Activated B cell treated with CpG ODN at 0.5 μM for 24 hours (primary cell): ENCODE measurements around the gene S1PR4. TPM values are rescaled to one million over a fixed set of nuclear protein-coding genes. Genes with fewer than 3 reads are reported as not detected.

Experiments used
- ATAC-seq: fragments of 200-7000 bp; cut with Tn5 transposase; one replicate; pipeline ENCODE4 v1.10.0; 2021; ENCODE audit warnings: low read depth, mild to moderate bottlenecking, moderate library complexity
- CTCF ChIA-PET: fragments of 350-600 bp; sonication (Branson Sonifier 250); formaldehyde crosslinking; loops from one replicate; lab custom pipeline; 2021; ENCODE audit warnings: antibody characterized with exemption; lab: Charles Lee
- POLR2A ChIA-PET: fragments of 350-600 bp; sonication (Branson Sonifier 250); formaldehyde crosslinking; loops from one replicate; lab custom pipeline; 2021; ENCODE audit warnings: antibody characterized with exemption; lab: Charles Lee
- DNase-seq: peaks from one replicate; pipeline ENCODE4 v3.0.0; 2022
- H3K27ac Mint-ChIP-seq: one replicate; pipeline ENCODE4 v1.8.0; 2020; ENCODE audit warnings: mixed read lengths
- H3K27me3 Mint-ChIP-seq: one replicate; pipeline ENCODE4 v1.8.0; 2021; ENCODE audit warnings: mixed read lengths
- H3K36me3 Mint-ChIP-seq: one replicate; pipeline ENCODE4 v1.8.0; 2021; ENCODE audit warnings: low read depth, mixed read lengths
- H3K4me1 Mint-ChIP-seq: one replicate; pipeline ENCODE4 v1.8.0; 2021; ENCODE audit warnings: mixed read lengths
- H3K4me3 Mint-ChIP-seq: one replicate; pipeline ENCODE4 v1.8.0; 2020; ENCODE audit warnings: mild to moderate bottlenecking, mixed read lengths
- H3K9me3 Mint-ChIP-seq: one replicate; pipeline ENCODE4 v1.8.0; 2020; ENCODE audit warnings: mixed read lengths
- CTCF ChIP-seq: fragments of 200-600 bp; IDR thresholded peaks from one replicate; pipeline ENCODE4 v1.8.0; 2022; ENCODE audit warnings: antibody characterized with exemption, mild to moderate bottlenecking
- intact Hi-C: fragments of 100-400 bp; cut with micrococcal nuclease; formaldehyde crosslinking; loops from one replicate; pipeline ENCODE4 v1.15.1; 2024
- total RNA-seq: library from RNA; stranded (reverse); gene quantifications from 2 replicates; pipeline ENCODE4 v1.2.3, GENCODE V29; 2022

The S1PR4 gene
- total RNA-seq, 1 donor from 2014 or later = 29.7 TPM

- peak; percentile 97 for ATAC-seq
- intact Hi-C loops = loop anchor here (1.0 to 2.0 kb wide), 2 partner anchors 22 to 24 kb away; partner anchors contain the start of gene S1PR4
- CTCF ChIA-PET = interaction anchor here (0.8 kb wide), 1 partner anchor 26 kb away, joined by 3 read pairs; no protein-coding TSS in a partner anchor
- no peaks in the 10 kb centered on the region for H3K9me3 Mint-ChIP-seq
- peak; percentile 62 for DNase-seq
- POLR2A ChIA-PET = interaction anchor here (0.6 to 1.7 kb wide), 3 partner anchors 13 to 193 kb away, joined by 3 to 4 read pairs (median 4); partner anchors contain the start of gene S1PR4
- no peak for TF ChIP-seq CTCF
- no peaks in the 10 kb centered on the region for H3K4me1 Mint-ChIP-seq
- H3K27me3 Mint-ChIP-seq = no peaks in the 10 kb centered on the region
- peak overlapping the region; percentile 84 for H3K27ac Mint-ChIP-seq
- peak overlapping the region; percentile 72 for H3K4me3 Mint-ChIP-seq
- H3K36me3 Mint-ChIP-seq = no peaks in the 10 kb centered on the region
Measured at GRCh38 chr19:3154957-3155736, 23.4 kb upstream of the S1PR4 start.

- Mint-ChIP-seq H3K27ac (peak overlapping the region; percentile 12), H3K4me3 (no peak overlapping the region), H3K36me3 (no peaks in the 10 kb centered on the region), H3K9me3 (no peaks in the 10 kb centered on the region), H3K4me1 (no peaks in the 10 kb centered on the region), H3K27me3 (no peaks in the 10 kb centered on the region)
- TF ChIP-seq CTCF = no peak
- no peak for ATAC-seq
- POLR2A ChIA-PET = no interaction called here
- CTCF ChIA-PET = interaction anchor here (1.1 kb wide), 2 partner anchors 11 to 27 kb away, joined by 3 read pairs; no protein-coding TSS in a partner anchor
- no peak for DNase-seq
- intact Hi-C loops = no loop called here
Measured at GRCh38 chr19:3157096-3157845, 21.3 kb upstream of the S1PR4 start.

- no peak for DNase-seq
- no peak overlapping the region for H3K27ac Mint-ChIP-seq
- no peak for ATAC-seq
- intact Hi-C loops = no loop called here
- peaks cover 11% of the 10 kb centered on the region for H3K4me1 Mint-ChIP-seq
- TF ChIP-seq CTCF = no peak
- POLR2A ChIA-PET = interaction anchor here (0.6 to 1.2 kb wide), 2 partner anchors 20 to 80 kb away, joined by 3 read pairs; no protein-coding TSS in a partner anchor
- no peaks in the 10 kb centered on the region for H3K36me3 Mint-ChIP-seq
- no peaks in the 10 kb centered on the region for H3K27me3 Mint-ChIP-seq
- no peaks in the 10 kb centered on the region for H3K9me3 Mint-ChIP-seq
- no peak overlapping the region for H3K4me3 Mint-ChIP-seq
- CTCF ChIA-PET = interaction anchor here (1.2 to 2.7 kb wide), 2 partner anchors 30 to 33 kb away, joined by 4 to 14 read pairs; no protein-coding TSS in a partner anchor
Measured at GRCh38 chr19:3159565-3159964, 19.0 kb upstream of the S1PR4 start.

- no peaks in the 10 kb centered on the region for H3K36me3 Mint-ChIP-seq
- intact Hi-C loops = no loop called here
Measured at GRCh38 chr19:3160219-3160618, 18.4 kb upstream of the S1PR4 start.

More at GRCh38 chr19:3160219-3160618, 18.4 kb upstream of the S1PR4 start:
- DNase-seq (no peak), ATAC-seq (no peak)
- no peak for TF ChIP-seq CTCF
- Mint-ChIP-seq H3K4me3 (no peak overlapping the region), H3K27me3 (no peaks in the 10 kb centered on the region), H3K27ac (no peak overlapping the region), H3K9me3 (no peaks in the 10 kb centered on the region), H3K4me1 (peaks cover 12% of the 10 kb centered on the region)
- CTCF ChIA-PET = interaction anchor here (1.2 to 2.7 kb wide), 2 partner anchors 31 to 34 kb away, joined by 4 to 14 read pairs; no protein-coding TSS in a partner anchor
- POLR2A ChIA-PET = interaction anchor here (0.7 kb wide), 1 partner anchor 210 kb away, joined by 7 read pairs; no protein-coding TSS in a partner anchor
